CD14-positive monocyte (primary cell): ENCODE data around the gene GCK. TPM values are rescaled to one million over a fixed set of nuclear protein-coding genes. Genes with fewer than 3 reads are reported as not detected.

ENCODE experiments used
- DNase-seq, 3 donors: peaks; one replicate each; pipeline ENCODE4 v3.0.0-alpha.2; 2011 to 2022
- H2AFZ ChIP-seq: 2 replicates; pipeline ENCODE4 v1.6.0; 2012; ENCODE audit warnings: mild to moderate bottlenecking, low read depth, low read length, inconsistent platforms; ENCODE audit not compliant: insufficient read depth, poor library complexity, severe bottlenecking
- H3K27ac ChIP-seq, 2 donors: 1 replicate in 1 of 2; 2 replicates in 1 of 2; pipeline ENCODE4 v1.5.1; 2012 to 2013; ENCODE audit warnings: low read length in 2 of 2, control low read depth in 1 of 2, inconsistent platforms in 1 of 2, low read depth in 1 of 2, mild to moderate bottlenecking in 1 of 2
- H3K27me3 ChIP-seq, 2 donors: one replicate each; pipeline versions ENCODE4 v1.6.0 to v1.6.1; 2011 to 2013; ENCODE audit warnings: low read length in 2 of 2; ENCODE audit not compliant: control insufficient read depth in 2 of 2, insufficient read depth in 2 of 2
- H3K36me3 ChIP-seq, 2 donors: replicated peaks in 1 of 2; 1 replicate in 1 of 2; 2 replicates in 1 of 2; pipeline versions ENCODE4 v1.5.1 to v1.6.1; 2012 to 2013; ENCODE audit warnings: low read length in 2 of 2, control low read depth in 1 of 2, inconsistent platforms in 1 of 2, mild to moderate bottlenecking in 1 of 2; ENCODE audit not compliant: insufficient read depth in 2 of 2, control insufficient read depth in 1 of 2
- H3K4me1 ChIP-seq, 2 donors: 1 replicate in 1 of 2; 2 replicates in 1 of 2; pipeline versions ENCODE4 v1.5.1 to v1.6.1; 2012 to 2013; ENCODE audit warnings: low read length in 2 of 2, control low read depth in 1 of 2, inconsistent platforms in 1 of 2, mild to moderate bottlenecking in 1 of 2, moderate library complexity in 1 of 2; ENCODE audit not compliant: insufficient read depth in 2 of 2, control insufficient read depth in 1 of 2
- H3K4me2 ChIP-seq: replicated peaks from 2 replicates; pipeline ENCODE3; 2012; ENCODE audit warnings: low read length, moderate library complexity, mild to moderate bottlenecking; ENCODE audit not compliant: poor library complexity, severe bottlenecking; ENCODE audit errors: extremely low read depth
- H3K4me3 ChIP-seq, 3 experiments: fragments of 200-600 bp in 1 of 3; sonication (generic) in 1 of 3; replicated peaks in 1 of 3; 1 replicate in 2 of 3; 2 replicates in 1 of 3; pipeline ENCODE4 v1.5.1; 2011 to 2013; ENCODE audit warnings: low read length in 3 of 3, mild to moderate bottlenecking in 3 of 3, control low read depth in 2 of 3, low read depth in 2 of 3, inconsistent platforms in 1 of 3, moderate library complexity in 1 of 3
- H3K79me2 ChIP-seq: 2 replicates; pipeline ENCODE4 v1.6.0; 2012; ENCODE audit warnings: mild to moderate bottlenecking, control low read depth, inconsistent platforms, low read length, moderate library complexity; ENCODE audit not compliant: insufficient read depth
- H3K9ac ChIP-seq: 2 replicates; pipeline ENCODE4 v1.6.0; 2017; ENCODE audit warnings: low read length, mild to moderate bottlenecking; ENCODE audit not compliant: insufficient read depth, poor library complexity, severe bottlenecking
- H3K9me3 ChIP-seq, 2 donors: replicated peaks in 1 of 2; 1 replicate in 1 of 2; 2 replicates in 1 of 2; pipeline versions ENCODE4 v1.5.1 to v1.6.1; 2012 to 2013; ENCODE audit warnings: low read length in 2 of 2, control low read depth in 1 of 2; ENCODE audit not compliant: control insufficient read depth in 1 of 2, insufficient read depth in 1 of 2
- H4K20me1 ChIP-seq: 2 replicates; pipeline ENCODE4 v1.6.0; 2012; ENCODE audit warnings: mild to moderate bottlenecking, low read length, control low read depth, moderate library complexity; ENCODE audit not compliant: insufficient read depth
- H3K27ac Mint-ChIP-seq, 7 donors: one replicate each; pipeline ENCODE4 v1.8.0; 2020; ENCODE audit warnings: mild to moderate bottlenecking in 7 of 7, mixed read lengths in 7 of 7, moderate library complexity in 6 of 7, inconsistent platforms in 2 of 7
- H3K27me3 Mint-ChIP-seq, 3 donors: one replicate each; pipeline ENCODE4 v1.8.0; 2021 to 2022; ENCODE audit warnings: low read depth in 3 of 3, mild to moderate bottlenecking in 3 of 3, mixed read lengths in 3 of 3, moderate library complexity in 3 of 3, inconsistent platforms in 1 of 3
- H3K36me3 Mint-ChIP-seq, 2 donors: one replicate each; pipeline ENCODE4 v1.8.0; 2020; ENCODE audit warnings: mixed read lengths in 2 of 2, inconsistent platforms in 1 of 2, mild to moderate bottlenecking in 1 of 2
- H3K4me1 Mint-ChIP-seq: one replicate; pipeline ENCODE4 v1.8.0; 2020; ENCODE audit warnings: mild to moderate bottlenecking, mixed read lengths
- H3K4me3 Mint-ChIP-seq, 2 donors: one replicate each; pipeline ENCODE4 v1.8.0; 2020; ENCODE audit warnings: mild to moderate bottlenecking in 2 of 2, mixed read lengths in 2 of 2, moderate library complexity in 1 of 2
- H3K9me3 Mint-ChIP-seq, 7 donors: one replicate each; pipeline ENCODE4 v1.8.0; 2020 to 2022; ENCODE audit warnings: mixed read lengths in 7 of 7, mild to moderate bottlenecking in 6 of 7, moderate library complexity in 6 of 7, inconsistent platforms in 2 of 7
- CTCF ChIP-seq: fragments of 200-600 bp; IDR thresholded peaks from one replicate; pipeline ENCODE4 v1.8.0; 2022; ENCODE audit warnings: antibody characterized with exemption, mild to moderate bottlenecking
- WGBS: methylation state at CpG from one replicate; pipeline ENCODE4 v1.1.5; 2013; ENCODE audit warnings: missing lambda C conversion rate; ENCODE audit not compliant: insufficient coverage; 5-methylcytosine and 5-hydroxymethylcytosine counted together
- intact Hi-C, 2 donors: fragments of 100-400 bp; cut with micrococcal nuclease; formaldehyde crosslinking; loops; one replicate each; pipeline versions ENCODE4 v1.15.0 to v1.15.1; 2023
- polyA plus RNA-seq, 3 donors: library from polyadenylated mRNA; depleted of rRNA in 1 of 3; unstranded in 2 of 3; stranded (reverse) in 1 of 3; fragments of 300-500 nt in 2 of 3; fragments of >200 nt in 1 of 3; fragmentation: Illumina TruSeq in 2 of 3; gene quantifications; 1 replicate in 2 of 3; 2 replicates in 1 of 3; pipeline ENCODE4 v1.2.3, GENCODE V29; 2012 to 2021

GCK gene
- polyA plus RNA-seq, 3 donors = not detected

GRCh38 chr7:44188480-44189225 is 586 bp downstream of the GCK start:
- H3K9me3 ChIP-seq = no peaks in the 10 kb centered on the region
- TF ChIP-seq CTCF = no peak
- peaks cover 0 to 2% (median 0%) of the 10 kb centered on the region in 7 donors for H3K9me3 Mint-ChIP-seq
- no peaks in the 10 kb centered on the region for H3K27me3 ChIP-seq
- H3K4me3 Mint-ChIP-seq = no peak overlapping the region
- no peaks in the 10 kb centered on the region for H3K4me1 ChIP-seq
- no peaks in the 10 kb centered on the region for H3K4me1 Mint-ChIP-seq
- peak overlapping the region; percentile 12 for H3K9ac ChIP-seq
- 94% methylated on average over 7 of the region's 16 CpGs for WGBS
- intact Hi-C loops = no loop called here
- H4K20me1 ChIP-seq = no peaks in the 10 kb centered on the region
- no peak for DNase-seq
- no peak overlapping the region for H2AFZ ChIP-seq
- no peak overlapping the region for H3K27ac Mint-ChIP-seq
- no peaks in the 10 kb centered on the region for H3K36me3 ChIP-seq
- H3K79me2 ChIP-seq = no peaks in the 10 kb centered on the region
- H3K36me3 Mint-ChIP-seq = no peaks in the 10 kb centered on the region
- no peak overlapping the region for H3K4me3 ChIP-seq
- H3K4me2 ChIP-seq = no peak overlapping the region
- peaks cover 7 to 14% (median 10%) of the 10 kb centered on the region in 3 donors for H3K27me3 Mint-ChIP-seq
- H3K27ac ChIP-seq = no peak overlapping the region

GRCh38 chr7:44187636-44188416 is 1.4 kb downstream of the GCK start:
- WGBS = 89% methylated on average over 9 of the region's 9 CpGs
- H2AFZ ChIP-seq = no peak overlapping the region

More at GRCh38 chr7:44187636-44188416, 1.4 kb downstream of the GCK start:
- no peaks in the 10 kb centered on the region for H3K79me2 ChIP-seq
- H3K4me2 ChIP-seq = no peak overlapping the region
- no peaks in the 10 kb centered on the region for H3K4me1 Mint-ChIP-seq
- H3K27me3 ChIP-seq = no peaks in the 10 kb centered on the region
- no peaks in the 10 kb centered on the region for H4K20me1 ChIP-seq
- H3K9me3 Mint-ChIP-seq = peaks cover 0 to 6% (median 4%) of the 10 kb centered on the region in 7 donors
- H3K9me3 ChIP-seq = peaks cover 4 to 5% of the 10 kb centered on the region in 2 donors
- H3K9ac ChIP-seq = no peak overlapping the region
- no peak for TF ChIP-seq CTCF
- no peaks in the 10 kb centered on the region for H3K4me1 ChIP-seq
- H3K36me3 ChIP-seq = no peaks in the 10 kb centered on the region
- intact Hi-C loops = no loop called here
- H3K36me3 Mint-ChIP-seq = no peaks in the 10 kb centered on the region
- H3K27me3 Mint-ChIP-seq = peaks cover 8 to 14% (median 8%) of the 10 kb centered on the region in 3 donors
- H3K27ac Mint-ChIP-seq = no peak overlapping the region
- H3K4me3 Mint-ChIP-seq = no peak overlapping the region
- no peak for DNase-seq
- no peak overlapping the region for H3K27ac ChIP-seq
- H3K4me3 ChIP-seq = no peak overlapping the region
